ENCODE results near the gene RXRG.

DNA sequence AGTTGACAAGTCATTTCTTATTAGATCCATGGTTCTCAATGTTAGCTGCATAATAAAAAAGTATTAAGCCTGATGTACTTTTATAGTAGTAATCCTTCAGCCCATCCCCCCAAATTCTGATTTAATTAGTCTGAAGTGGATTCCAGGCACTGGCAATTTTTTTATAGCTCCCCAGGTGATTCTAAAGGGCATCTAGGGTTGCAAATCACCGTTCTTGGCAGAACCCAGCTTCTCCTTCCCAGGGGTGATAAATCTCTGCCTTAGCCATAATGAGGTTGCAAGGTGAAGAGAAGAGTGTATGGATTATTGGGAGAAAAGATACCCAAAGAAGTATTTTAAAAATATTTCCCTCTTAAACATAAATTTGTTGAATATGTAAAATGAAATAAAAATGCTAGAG is 43.0 kb upstream of the RXRG start:
- no peak for TF ChIP-seq CTCF (conservative IDR thresholded peaks at IDR 0.05)
- TF ChIP-seq ZFX (IDR thresholded peaks at IDR 0.05) = no peak

Data from C4-2B (cell line).